Stomach (tissue), 4 donors: ENCODE results near the gene RUNX1.

Experiments
- CTCF ChIP-seq, 7 experiments: fragments of 450-650 bp in 4 of 7; fragments of 200-600 bp in 3 of 7; sonication (generic) in 3 of 7; IDR thresholded peaks; one replicate each; pipeline ENCODE4 v1.5.1; 2016 to 2019; ENCODE audit warnings: antibody characterized with exemption in 7 of 7, control low read depth in 2 of 7, mild to moderate bottlenecking in 1 of 7
- POLR2AphosphoS5 ChIP-seq, 3 donors: sonication (generic); formaldehyde crosslinking; IDR thresholded peaks; one replicate each; pipeline ENCODE4 v1.6.1; 2016; ENCODE audit warnings: antibody characterized with exemption in 3 of 3

GRCh38 chr21:34925597-34925996 lies 123.5 kb downstream of the RUNX1 start:
- TF ChIP-seq CTCF (IDR thresholded peaks at IDR 0.05): no peak
- TF ChIP-seq POLR2AphosphoS5 (IDR thresholded peaks at IDR 0.05): no peak
